Endothelial cell of umbilical vein (primary cell): ENCODE data around the gene LIG3. TPM values are rescaled to one million over a fixed set of nuclear protein-coding genes. Genes with fewer than 3 reads are reported as not detected.

ENCODE experiments used
- BruUV-seq: library from RNA; stranded (reverse); fragments of 400-500 nt; replicated peaks from 2 replicates; lab custom pipeline; 2021; lab: Mats Ljungman, UMichigan
- CTCF ChIA-PET: fragments of 300-600, 350-600 bp; sonication (Branson Sonifier 250); formaldehyde crosslinking; loops from one replicate; lab custom pipeline; 2021; ENCODE audit warnings: antibody characterized with exemption, inconsistent platforms; lab: Charles Lee
- POLR2A ChIA-PET: fragments of 300-600, 350-600 bp; sonication (Branson Sonifier 250); formaldehyde crosslinking; loops from one replicate; lab custom pipeline; 2021; ENCODE audit warnings: antibody characterized with exemption, inconsistent platforms; lab: Charles Lee
- DNase-seq: peaks from one replicate; pipeline ENCODE4 v3.0.0-alpha.2; 2011; ENCODE audit warnings: low read depth, low spot score
- FAIRE-seq: peaks from 2 replicates; lab custom pipeline; 2011; peaks lifted over from hg19 to GRCh38; lab: Jason Lieb, UNC
- H2AFZ ChIP-seq: 2 replicates; pipeline ENCODE4 v1.6.0; 2012; ENCODE audit warnings: low read depth, low read length, control low read depth, inconsistent platforms
- H3K27ac ChIP-seq: 2 replicates; pipeline ENCODE4 v1.5.1; 2011; ENCODE audit warnings: low read depth, mild to moderate bottlenecking, control low read depth, low read length, moderate library complexity; ENCODE audit not compliant: insufficient read depth
- H3K27me3 ChIP-seq, 2 experiments: 2 replicates each; pipeline versions ENCODE4 v1.6.0 to v1.6.1; 2011; ENCODE audit warnings: low read length in 2 of 2, mixed read lengths in 1 of 2; ENCODE audit not compliant: control insufficient read depth in 2 of 2, insufficient read depth in 2 of 2
- H3K36me3 ChIP-seq, 2 experiments: 2 replicates in 1 of 2; 3 replicates in 1 of 2; pipeline ENCODE4 v1.5.1; 2011; ENCODE audit warnings: low read length in 2 of 2, mild to moderate bottlenecking in 1 of 2, moderate library complexity in 1 of 2; ENCODE audit not compliant: control insufficient read depth in 2 of 2, insufficient read depth in 2 of 2; ENCODE audit errors: extremely low read depth in 1 of 2
- H3K4me1 ChIP-seq: 3 replicates; pipeline ENCODE4 v1.5.1; 2011; ENCODE audit warnings: mild to moderate bottlenecking, low read length; ENCODE audit not compliant: control insufficient read depth, insufficient read depth; ENCODE audit errors: extremely low read depth
- H3K4me2 ChIP-seq: 2 replicates; pipeline ENCODE4 v1.6.1; 2011; ENCODE audit warnings: low read length, control low read depth, mixed read lengths; ENCODE audit not compliant: insufficient read depth
- H3K4me3 ChIP-seq, 3 experiments: fragments of 200-600 bp in 1 of 3; sonication (generic), shearing (Covaris generic) in 1 of 3; replicated peaks in 1 of 3; 2 replicates each; pipeline ENCODE4 v1.5.1; 2011 to 2016; ENCODE audit warnings: control low read depth in 3 of 3, low read length in 3 of 3, mild to moderate bottlenecking in 2 of 3, inconsistent platforms in 1 of 3, low read depth in 1 of 3, moderate library complexity in 1 of 3; ENCODE audit not compliant: insufficient read depth in 1 of 3
- H3K79me2 ChIP-seq: 2 replicates; pipeline ENCODE4 v1.6.0; 2012; ENCODE audit warnings: low read length, inconsistent platforms; ENCODE audit not compliant: control insufficient read depth, insufficient read depth
- H3K9ac ChIP-seq: replicated peaks from 2 replicates; pipeline ENCODE3; 2011; ENCODE audit warnings: low read length, control low read depth; ENCODE audit not compliant: insufficient read depth; ENCODE audit errors: extremely low read depth
- H3K9me1 ChIP-seq: replicated peaks from 3 replicates; pipeline ENCODE4 v1.6.0; 2011; ENCODE audit warnings: mild to moderate bottlenecking, low read length; ENCODE audit not compliant: control insufficient read depth, insufficient read depth; ENCODE audit errors: extremely low read depth
- H3K9me3 ChIP-seq: replicated peaks from 2 replicates; pipeline ENCODE4 v1.5.1; 2012; ENCODE audit warnings: low read length, inconsistent platforms; ENCODE audit not compliant: control insufficient read depth, insufficient read depth
- H4K20me1 ChIP-seq: replicated peaks from 2 replicates; pipeline ENCODE3; 2011; ENCODE audit warnings: mild to moderate bottlenecking, low read length; ENCODE audit not compliant: control insufficient read depth, insufficient read depth; ENCODE audit errors: extremely low read depth
- GATA2 ChIP-seq: IDR thresholded peaks from 2 replicates; pipeline ENCODE4 v1.7.0; 2011; ENCODE audit warnings: low read depth, mild to moderate bottlenecking, moderate library complexity, mixed read lengths, low read length; ENCODE audit not compliant: insufficient read length, insufficient read depth
- JUN ChIP-seq: IDR thresholded peaks from 2 replicates; pipeline ENCODE4 v1.6.1; 2011; ENCODE audit warnings: borderline replicate concordance, low read depth; ENCODE audit not compliant: insufficient read length, insufficient read depth
- MAX ChIP-seq: IDR thresholded peaks from 2 replicates; pipeline ENCODE4 v1.6.1; 2011; ENCODE audit not compliant: insufficient read depth, insufficient read length
- POLR2A ChIP-seq: IDR thresholded peaks from 2 replicates; pipeline ENCODE4 v1.6.1; 2012; ENCODE audit warnings: low read depth, mild to moderate bottlenecking, control low read depth, low read length
- POLR2AphosphoS5 ChIP-seq: IDR thresholded peaks from 2 replicates; pipeline ENCODE4 v1.6.1; 2012; ENCODE audit warnings: low read depth, mild to moderate bottlenecking, control low read depth, low read length, moderate library complexity; ENCODE audit not compliant: insufficient read depth
- dilution Hi-C: fragments of 300-500 bp; cut with MboI; formaldehyde crosslinking; loops from one replicate; pipeline ENCODE4 v1.15.0; 2019; ENCODE audit warnings: low sequenced_read_pairs; ENCODE audit not compliant: extremely low pct_ligation_motif_present
- intact Hi-C: fragments of 100-400 bp; cut with micrococcal nuclease; formaldehyde crosslinking; loops from one replicate; pipeline ENCODE4 v1.10.0; 2022
- polyA plus RNA-seq, 4 experiments: library from polyadenylated mRNA; depleted of rRNA in 3 of 4; stranded (reverse) in 3 of 4; unstranded in 1 of 4; fragments of >200 nt; gene quantifications; 2 replicates each; pipeline versions ENCODE4 v1.2.1 to v1.2.3, GENCODE V29; 2011 to 2012; ENCODE audit warnings: missing spikeins in 1 of 4
- total RNA-seq: library from RNA; stranded (reverse); gene quantifications from 2 replicates; pipeline ENCODE4 v1.2.3, GENCODE V29; 2021
- TF ChIP-seq, protein P1 (sequence below), 2 donors: IDR thresholded peaks; 1 replicate in 1 of 2; 2 replicates in 1 of 2; pipeline ENCODE4 v1.5.1; 2011; ENCODE audit warnings: low read length in 2 of 2, mild to moderate bottlenecking in 2 of 2, moderate library complexity in 2 of 2, control low read depth in 1 of 2, inconsistent platforms in 1 of 2, low read depth in 1 of 2; ENCODE audit not compliant: insufficient read depth in 1 of 2; ENCODE audit errors: extremely low read depth in 1 of 2

LIG3 gene
- total and polyA plus RNA-seq, 2 donors (not counting 3 experiments of a cell fraction or from before 2014, with no cell fraction given): 25.8 to 35.3 TPM

GRCh38 chr17:35057332-35057915, 77.1 kb downstream of the LIG3 start:
- no peaks in the 10 kb centered on the region for H4K20me1 ChIP-seq
- H3K9me1 ChIP-seq: no peaks in the 10 kb centered on the region
- dilution Hi-C loops: no loop called here
- H3K27me3 ChIP-seq: no peaks in the 10 kb centered on the region
- DNase-seq (no peak), FAIRE-seq (no peak)
- H3K4me3 ChIP-seq: no peak overlapping the region
- ChIA-PET CTCF (interaction anchor here (1.1 kb wide), 1 partner anchor 33 kb away, joined by 4 read pairs; no protein-coding TSS in a partner anchor), POLR2A (no interaction called here)
- H3K79me2 ChIP-seq: no peaks in the 10 kb centered on the region
- no peak overlapping the region for H3K9ac ChIP-seq
- H3K36me3 ChIP-seq: no peaks in the 10 kb centered on the region
- TF ChIP-seq, protein P1, sequence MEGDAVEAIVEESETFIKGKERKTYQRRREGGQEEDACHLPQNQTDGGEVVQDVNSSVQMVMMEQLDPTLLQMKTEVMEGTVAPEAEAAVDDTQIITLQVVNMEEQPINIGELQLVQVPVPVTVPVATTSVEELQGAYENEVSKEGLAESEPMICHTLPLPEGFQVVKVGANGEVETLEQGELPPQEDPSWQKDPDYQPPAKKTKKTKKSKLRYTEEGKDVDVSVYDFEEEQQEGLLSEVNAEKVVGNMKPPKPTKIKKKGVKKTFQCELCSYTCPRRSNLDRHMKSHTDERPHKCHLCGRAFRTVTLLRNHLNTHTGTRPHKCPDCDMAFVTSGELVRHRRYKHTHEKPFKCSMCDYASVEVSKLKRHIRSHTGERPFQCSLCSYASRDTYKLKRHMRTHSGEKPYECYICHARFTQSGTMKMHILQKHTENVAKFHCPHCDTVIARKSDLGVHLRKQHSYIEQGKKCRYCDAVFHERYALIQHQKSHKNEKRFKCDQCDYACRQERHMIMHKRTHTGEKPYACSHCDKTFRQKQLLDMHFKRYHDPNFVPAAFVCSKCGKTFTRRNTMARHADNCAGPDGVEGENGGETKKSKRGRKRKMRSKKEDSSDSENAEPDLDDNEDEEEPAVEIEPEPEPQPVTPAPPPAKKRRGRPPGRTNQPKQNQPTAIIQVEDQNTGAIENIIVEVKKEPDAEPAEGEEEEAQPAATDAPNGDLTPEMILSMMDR (IDR thresholded peaks at IDR 0.05; ENCODE audit: extremely low read depth in 1 of 2, insufficient read depth in 1 of 2, low read depth in 1 of 2, low read length in 2 of 2): no peak
- TF ChIP-seq POLR2A (no peak), MAX (no peak), JUN (no peak), GATA2 (no peak), POLR2AphosphoS5 (no peak)
- peaks cover 2% of the 10 kb centered on the region for H3K4me1 ChIP-seq
- H3K4me2 ChIP-seq: no peak overlapping the region
- no peak overlapping the region for H2AFZ ChIP-seq
- H3K9me3 ChIP-seq: no peaks in the 10 kb centered on the region
- intact Hi-C loops: no loop called here
- H3K27ac ChIP-seq: no peak overlapping the region
- BruUV-seq: no TSS peak

Other genes with a start within 250 kb of the LIG3 start
- 0.78 and 1.6 TPM in 2 replicates for gene CCT6B, start 19.1 kb upstream of the LIG3 start, total RNA-seq
- 0.35 and 0.37 TPM in 2 replicates for gene CCT6B, start 19.1 kb upstream of the LIG3 start, polyA plus RNA-seq
- gene ZNF830, start 19.0 kb upstream of the LIG3 start, total RNA-seq: 13.9 and 15.0 TPM in 2 replicates
- 2.2 and 3.1 TPM in 2 replicates for gene ZNF830, start 19.0 kb upstream of the LIG3 start, polyA plus RNA-seq
- gene RFFL, start 83.2 kb downstream of the LIG3 start, total RNA-seq: 14.1 and 14.2 TPM in 2 replicates
- 6.6 and 7.0 TPM in 2 replicates for gene RFFL, start 83.2 kb downstream of the LIG3 start, polyA plus RNA-seq
- gene RAD51D, start 139.3 kb downstream of the LIG3 start, total RNA-seq: 19.6 and 27.9 TPM in 2 replicates
- 14.9 and 15.5 TPM in 2 replicates for gene RAD51D, start 139.3 kb downstream of the LIG3 start, polyA plus RNA-seq
- not detected in 2 replicates for gene FNDC8, start 141.1 kb downstream of the LIG3 start, total RNA-seq
- gene FNDC8, start 141.1 kb downstream of the LIG3 start, polyA plus RNA-seq: not detected in 2 replicates
- gene NLE1, start 161.8 kb downstream of the LIG3 start, total RNA-seq: 15.8 and 22.8 TPM in 2 replicates
- 19.1 and 19.8 TPM in 2 replicates for gene NLE1, start 161.8 kb downstream of the LIG3 start, polyA plus RNA-seq
- gene UNC45B, start 167.3 kb downstream of the LIG3 start, total RNA-seq: not detected in 2 replicates
- not detected in 2 replicates for gene UNC45B, start 167.3 kb downstream of the LIG3 start, polyA plus RNA-seq
- gene SLC35G3, start 213.9 kb downstream of the LIG3 start, total RNA-seq: not detected in 2 replicates
- not detected in 2 replicates for gene SLC35G3, start 213.9 kb downstream of the LIG3 start, polyA plus RNA-seq